ENCODE data around the gene ITGB2. TPM values are rescaled to one million over a fixed set of nuclear protein-coding genes. Genes with fewer than 3 reads are reported as not detected.

The ITGB2 gene
- total RNA-seq, 1 donor from 2014 or later: 35.1 TPM

DNA sequence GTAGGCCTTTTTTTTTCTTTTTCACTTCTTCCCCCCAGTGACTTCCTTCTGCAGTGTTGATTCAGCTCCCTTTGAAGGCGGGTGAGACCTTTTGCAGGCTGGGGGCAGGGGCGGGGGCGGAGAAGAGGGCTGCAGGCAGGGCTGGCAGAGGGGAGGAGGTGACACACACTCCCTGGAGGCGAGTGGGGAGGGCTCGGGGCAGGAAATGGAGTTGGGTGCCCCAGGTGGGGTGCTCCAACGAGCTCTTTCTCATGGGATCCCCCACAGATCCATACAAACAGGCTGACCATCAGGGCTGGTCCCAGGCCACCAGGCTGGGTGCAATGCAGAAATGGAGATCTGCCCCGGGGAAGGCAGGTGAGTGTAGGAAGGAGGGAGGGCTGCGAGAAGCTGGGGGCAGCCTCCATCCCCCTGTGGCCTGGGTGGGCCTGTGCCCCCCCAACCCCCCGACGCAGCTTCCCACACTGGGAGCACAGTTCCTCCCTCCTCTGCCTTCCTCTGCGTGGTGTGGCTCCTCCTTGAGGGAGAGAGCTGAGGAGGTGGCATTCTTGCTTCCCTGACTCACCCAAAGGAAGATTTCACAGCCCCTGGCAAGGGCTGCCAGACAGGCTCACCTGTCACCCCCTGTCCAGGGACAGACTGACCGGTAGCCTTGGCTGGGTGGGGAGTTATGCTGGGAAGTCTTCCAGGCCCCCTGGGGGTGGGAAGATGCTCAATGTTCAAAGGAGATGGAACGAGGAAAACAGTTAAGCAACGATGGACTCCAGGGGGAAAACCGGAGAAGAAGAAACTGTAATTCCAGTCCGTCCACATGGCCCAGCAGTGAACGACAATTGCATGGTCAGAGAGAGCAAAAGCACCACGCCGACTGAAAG lies 7.1 kb upstream of the ITGB2 start:
- TF ChIP-seq, protein P1, sequence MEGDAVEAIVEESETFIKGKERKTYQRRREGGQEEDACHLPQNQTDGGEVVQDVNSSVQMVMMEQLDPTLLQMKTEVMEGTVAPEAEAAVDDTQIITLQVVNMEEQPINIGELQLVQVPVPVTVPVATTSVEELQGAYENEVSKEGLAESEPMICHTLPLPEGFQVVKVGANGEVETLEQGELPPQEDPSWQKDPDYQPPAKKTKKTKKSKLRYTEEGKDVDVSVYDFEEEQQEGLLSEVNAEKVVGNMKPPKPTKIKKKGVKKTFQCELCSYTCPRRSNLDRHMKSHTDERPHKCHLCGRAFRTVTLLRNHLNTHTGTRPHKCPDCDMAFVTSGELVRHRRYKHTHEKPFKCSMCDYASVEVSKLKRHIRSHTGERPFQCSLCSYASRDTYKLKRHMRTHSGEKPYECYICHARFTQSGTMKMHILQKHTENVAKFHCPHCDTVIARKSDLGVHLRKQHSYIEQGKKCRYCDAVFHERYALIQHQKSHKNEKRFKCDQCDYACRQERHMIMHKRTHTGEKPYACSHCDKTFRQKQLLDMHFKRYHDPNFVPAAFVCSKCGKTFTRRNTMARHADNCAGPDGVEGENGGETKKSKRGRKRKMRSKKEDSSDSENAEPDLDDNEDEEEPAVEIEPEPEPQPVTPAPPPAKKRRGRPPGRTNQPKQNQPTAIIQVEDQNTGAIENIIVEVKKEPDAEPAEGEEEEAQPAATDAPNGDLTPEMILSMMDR (IDR thresholded peaks at IDR 0.05): no peak
- TF ChIP-seq POLR2AphosphoS5 (IDR thresholded peaks at IDR 0.05; ENCODE audit: insufficient read depth in 1 of 2, low read depth in 1 of 2) (no peak), POLR2A (IDR thresholded peaks at IDR 0.05) (no peak)
- no peak overlapping the region for H3K4me3 ChIP-seq
- H3K27ac ChIP-seq: no peak overlapping the region
- H3K4me1 ChIP-seq: peaks cover 28% of the 10 kb centered on the region
- no peaks in the 10 kb centered on the region for H3K36me3 ChIP-seq
- H3K9me3 ChIP-seq: no peaks in the 10 kb centered on the region
- H3K27me3 ChIP-seq: peaks cover 5% of the 10 kb centered on the region
- DNase-seq (ENCODE audit: extremely low spot score in 2 of 2): no peak
- intact Hi-C loops (cut with DNase I): no loop called here

DNA sequence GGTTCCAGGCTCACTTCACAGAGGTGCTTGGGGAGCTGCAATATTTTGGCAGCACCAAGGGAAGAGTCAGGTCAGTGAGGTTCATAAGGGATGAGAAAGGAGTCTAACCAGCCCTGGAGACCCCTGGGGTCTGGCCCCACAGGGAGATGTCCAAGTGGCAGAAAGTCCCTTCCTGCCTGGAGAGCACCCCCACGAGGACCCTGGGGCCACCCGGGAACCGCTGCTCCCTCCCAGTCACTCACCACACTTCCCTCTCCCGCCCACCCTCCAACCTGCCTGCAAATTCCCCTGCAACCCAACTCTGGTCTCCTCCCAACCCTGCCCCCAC lies 6.5 kb upstream of the ITGB2 start:
- Histone ChIP-seq H3K27ac (no peak overlapping the region), H3K9me3 (no peaks in the 10 kb centered on the region), H3K36me3 (no peaks in the 10 kb centered on the region), H3K4me3 (no peak overlapping the region), H3K4me1 (peaks cover 22% of the 10 kb centered on the region), H3K27me3 (peaks cover 2% of the 10 kb centered on the region)
- no peak for DNase-seq (ENCODE audit: extremely low spot score in 2 of 2)
- no peak for TF ChIP-seq POLR2A (IDR thresholded peaks at IDR 0.05)
- TF ChIP-seq, protein P1 (IDR thresholded peaks at IDR 0.05): no peak
- TF ChIP-seq POLR2AphosphoS5 (IDR thresholded peaks at IDR 0.05; ENCODE audit: insufficient read depth in 1 of 2, low read depth in 1 of 2): no peak
- intact Hi-C loops (cut with DNase I): no loop called here

DNA sequence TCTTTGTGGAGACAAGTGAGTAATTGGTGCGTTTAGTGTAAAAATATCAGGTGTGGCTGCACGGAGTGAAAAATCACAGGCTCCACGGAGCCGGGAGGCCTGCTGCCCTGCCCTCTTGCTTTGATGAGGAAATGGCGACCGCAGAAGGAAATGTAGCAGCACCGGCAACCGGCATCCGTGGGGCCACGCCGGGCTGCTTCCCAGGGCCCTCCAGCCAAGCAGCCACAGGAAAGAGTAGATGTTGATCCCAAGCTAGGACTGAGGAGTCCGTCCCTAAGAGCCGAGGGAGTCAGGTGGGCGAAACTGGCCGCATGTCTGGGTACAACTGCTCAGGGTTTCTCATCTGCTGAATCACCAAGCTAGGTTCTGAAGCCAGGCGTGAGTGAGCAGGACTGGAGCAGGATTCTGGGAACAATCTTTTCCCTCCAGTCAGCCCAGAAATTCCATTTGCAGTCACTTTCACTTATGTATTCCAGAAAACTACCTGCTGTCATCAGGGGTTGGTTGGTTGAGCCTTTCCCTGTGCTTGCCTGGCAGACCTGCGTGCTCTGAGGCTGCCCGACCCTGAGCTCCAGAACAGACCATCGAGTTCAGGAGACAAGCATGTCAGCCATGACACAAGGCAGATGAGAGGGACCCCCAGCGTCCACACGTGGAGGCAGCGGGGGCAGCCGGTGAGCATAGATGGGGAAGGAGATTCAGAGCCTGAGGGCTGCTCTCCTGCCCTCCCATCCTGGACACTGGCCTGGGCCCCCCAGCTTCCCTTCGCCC lies 5.8 kb upstream of the ITGB2 start:
- Histone ChIP-seq H3K27me3 (no peaks in the 10 kb centered on the region), H3K4me1 (peaks cover 15% of the 10 kb centered on the region), H3K36me3 (no peaks in the 10 kb centered on the region), H3K9me3 (no peaks in the 10 kb centered on the region), H3K27ac (no peak overlapping the region), H3K4me3 (no peak overlapping the region)
- intact Hi-C loops (cut with DNase I): no loop called here
- no peak for DNase-seq (ENCODE audit: extremely low spot score in 2 of 2)
- TF ChIP-seq, protein P1 (IDR thresholded peaks at IDR 0.05): no peak
- TF ChIP-seq POLR2A (IDR thresholded peaks at IDR 0.05) (no peak), POLR2AphosphoS5 (IDR thresholded peaks at IDR 0.05; ENCODE audit: insufficient read depth in 1 of 2, low read depth in 1 of 2) (no peak)

DNA sequence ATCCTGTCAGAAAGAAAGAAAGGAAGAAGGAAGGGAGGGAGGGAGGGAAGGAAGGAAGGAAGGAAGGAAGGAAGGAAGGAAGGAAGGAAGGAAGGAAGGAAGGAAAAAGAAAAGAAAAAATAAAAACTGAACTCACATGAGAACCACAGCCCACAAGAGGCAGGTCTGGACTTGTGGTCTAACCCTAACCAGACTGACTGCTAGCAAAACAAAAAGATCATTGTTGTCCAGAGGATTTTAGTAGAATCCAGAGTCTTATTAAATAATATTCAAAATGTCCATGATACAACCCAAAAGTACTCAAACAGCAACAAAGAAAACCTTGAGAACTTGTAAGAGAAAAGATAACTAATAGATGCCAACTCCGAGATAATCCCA lies 4.7 kb upstream of the ITGB2 start:
- Histone ChIP-seq H3K27ac (no peak overlapping the region), H3K9me3 (no peaks in the 10 kb centered on the region), H3K27me3 (no peaks in the 10 kb centered on the region), H3K36me3 (no peaks in the 10 kb centered on the region), H3K4me3 (no peak overlapping the region), H3K4me1 (peaks cover 9% of the 10 kb centered on the region)
- TF ChIP-seq, protein P1 (IDR thresholded peaks at IDR 0.05): no peak
- TF ChIP-seq POLR2AphosphoS5 (IDR thresholded peaks at IDR 0.05; ENCODE audit: insufficient read depth in 1 of 2, low read depth in 1 of 2) (no peak), POLR2A (IDR thresholded peaks at IDR 0.05) (no peak)
- intact Hi-C loops (cut with DNase I): no loop called here
- no peak for DNase-seq (ENCODE audit: extremely low spot score in 2 of 2)
